ENCODE measurements around the gene ZBTB21. TPM values are rescaled to one million over a fixed set of nuclear protein-coding genes. Genes with fewer than 3 reads are reported as not detected.
"Not testable (repeated sequence)": the region's sequence is repeated elsewhere in the genome, so short reads cannot be mapped to it uniquely, and the experiment has no call there.

ZBTB21 gene
- total RNA-seq, 1 experiment from 2014 or later: 18.1 TPM

DNA sequence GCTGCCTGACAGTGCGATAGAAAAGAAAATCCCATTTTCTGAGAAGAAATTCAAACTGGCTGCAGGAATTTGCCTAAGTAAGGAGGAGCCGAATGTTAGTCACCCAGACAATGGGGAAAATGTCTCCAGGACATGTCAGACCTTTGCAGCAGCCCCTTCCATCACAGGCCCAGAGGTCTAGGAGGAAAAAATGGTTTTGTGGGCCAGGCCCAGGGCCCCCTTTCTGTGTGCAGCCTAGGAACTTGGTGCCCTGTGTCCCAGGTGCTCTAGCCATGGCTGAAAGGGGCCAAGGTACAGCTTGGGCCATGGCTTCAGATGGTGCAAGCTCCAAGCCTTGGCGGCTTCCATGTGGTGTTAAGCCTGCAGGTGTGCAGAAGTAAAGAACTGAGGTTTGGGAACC lies 14.6 kb downstream of the ZBTB21 start:
- no peak overlapping the region for H3K27ac Mint-ChIP-seq
- no peak overlapping the region for H2AFZ ChIP-seq (ENCODE audit: low read length)
- H3K14ac ChIP-seq (ENCODE audit: insufficient read depth, low read length): no peak overlapping the region
- H3K4me2 ChIP-seq (ENCODE audit: insufficient read depth, insufficient read length, low read length): no peak overlapping the region
- no CpG with 5 or more reads among the region's 3 CpGs for WGBS (ENCODE audit: extremely low coverage, insufficient read length, low lambda C conversion rate)
- H3K56ac ChIP-seq (ENCODE audit: insufficient read length, low read depth, low read length): no peak overlapping the region
- H2BK120ac ChIP-seq (ENCODE audit: low read depth, low read length, poor library complexity, severe bottlenecking): no peak overlapping the region
- H3T11ph ChIP-seq (ENCODE audit: low read length): no peak overlapping the region
- no peak overlapping the region for H4K5ac ChIP-seq (ENCODE audit: insufficient read length, low read depth, low read length)
- H3K4me1 Mint-ChIP-seq: no peaks in the 10 kb centered on the region
- no peak overlapping the region for H3K4me3 Mint-ChIP-seq
- H2BK15ac ChIP-seq (ENCODE audit: low read depth, low read length): no peak overlapping the region
- no peak overlapping the region for H2BK20ac ChIP-seq (ENCODE audit: low read depth, low read length, poor library complexity, severe bottlenecking)
- no peak overlapping the region for H4K8ac ChIP-seq (replicated peaks; ENCODE audit: insufficient read length, low read depth, low read length)
- H3K4me1 ChIP-seq (ENCODE audit: insufficient read depth, low read length): no peaks in the 10 kb centered on the region
- peaks cover 20 to 30% of the 10 kb centered on the region in 2 experiments for H3K9me3 Mint-ChIP-seq
- H3K23me2 ChIP-seq (ENCODE audit: insufficient read length, low read depth, low read length, poor library complexity, severe bottlenecking): no peaks in the 10 kb centered on the region
- H3K79me2 ChIP-seq (ENCODE audit: insufficient read depth, low read length): no peaks in the 10 kb centered on the region
- no peak overlapping the region for H2BK5ac ChIP-seq (ENCODE audit: insufficient read length, low read length)
- DNase-seq: no peak
- no peak overlapping the region for H4K91ac ChIP-seq (ENCODE audit: insufficient read length, low read depth, low read length)
- H3K9me3 ChIP-seq (ENCODE audit: control insufficient read depth, low read depth, low read length): peaks cover 11% of the 10 kb centered on the region
- H2BK12ac ChIP-seq (ENCODE audit: insufficient read length, low read depth, low read length): no peak overlapping the region
- H3K27ac ChIP-seq (ENCODE audit: insufficient read length, low read depth, low read length): no peak overlapping the region
- H3K79me1 ChIP-seq (ENCODE audit: insufficient read depth, low read depth, low read length, poor library complexity, severe bottlenecking): peaks cover 5% of the 10 kb centered on the region
- H3K18ac ChIP-seq (ENCODE audit: insufficient read length, low read depth, low read length): no peak overlapping the region
- H2AK5ac ChIP-seq (ENCODE audit: insufficient read length, low read length): no peak overlapping the region
- H3K27me3 Mint-ChIP-seq (ENCODE audit: low read depth): no peaks in the 10 kb centered on the region
- H3K27me3 ChIP-seq (ENCODE audit: insufficient read depth, low read length): no peaks in the 10 kb centered on the region
- peaks cover 74 to 90% (median 83%) of the 10 kb centered on the region in 3 experiments for H3K36me3 Mint-ChIP-seq (ENCODE audit: insufficient read depth in 1 of 3, low read depth in 3 of 3)
- H3K4ac ChIP-seq (ENCODE audit: low read depth, low read length): no peak overlapping the region
- H3K9ac ChIP-seq (ENCODE audit: extremely low read depth, insufficient read length, low read length): no peak overlapping the region
- TF ChIP-seq, protein P1, sequence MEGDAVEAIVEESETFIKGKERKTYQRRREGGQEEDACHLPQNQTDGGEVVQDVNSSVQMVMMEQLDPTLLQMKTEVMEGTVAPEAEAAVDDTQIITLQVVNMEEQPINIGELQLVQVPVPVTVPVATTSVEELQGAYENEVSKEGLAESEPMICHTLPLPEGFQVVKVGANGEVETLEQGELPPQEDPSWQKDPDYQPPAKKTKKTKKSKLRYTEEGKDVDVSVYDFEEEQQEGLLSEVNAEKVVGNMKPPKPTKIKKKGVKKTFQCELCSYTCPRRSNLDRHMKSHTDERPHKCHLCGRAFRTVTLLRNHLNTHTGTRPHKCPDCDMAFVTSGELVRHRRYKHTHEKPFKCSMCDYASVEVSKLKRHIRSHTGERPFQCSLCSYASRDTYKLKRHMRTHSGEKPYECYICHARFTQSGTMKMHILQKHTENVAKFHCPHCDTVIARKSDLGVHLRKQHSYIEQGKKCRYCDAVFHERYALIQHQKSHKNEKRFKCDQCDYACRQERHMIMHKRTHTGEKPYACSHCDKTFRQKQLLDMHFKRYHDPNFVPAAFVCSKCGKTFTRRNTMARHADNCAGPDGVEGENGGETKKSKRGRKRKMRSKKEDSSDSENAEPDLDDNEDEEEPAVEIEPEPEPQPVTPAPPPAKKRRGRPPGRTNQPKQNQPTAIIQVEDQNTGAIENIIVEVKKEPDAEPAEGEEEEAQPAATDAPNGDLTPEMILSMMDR (conservative IDR thresholded peaks at IDR 0.05): no peak
- no peak overlapping the region for H3K23ac ChIP-seq (ENCODE audit: insufficient read length, low read depth, low read length)
- H4K20me1 ChIP-seq (ENCODE audit: control insufficient read depth, insufficient read depth, insufficient read length): no peaks in the 10 kb centered on the region

DNA sequence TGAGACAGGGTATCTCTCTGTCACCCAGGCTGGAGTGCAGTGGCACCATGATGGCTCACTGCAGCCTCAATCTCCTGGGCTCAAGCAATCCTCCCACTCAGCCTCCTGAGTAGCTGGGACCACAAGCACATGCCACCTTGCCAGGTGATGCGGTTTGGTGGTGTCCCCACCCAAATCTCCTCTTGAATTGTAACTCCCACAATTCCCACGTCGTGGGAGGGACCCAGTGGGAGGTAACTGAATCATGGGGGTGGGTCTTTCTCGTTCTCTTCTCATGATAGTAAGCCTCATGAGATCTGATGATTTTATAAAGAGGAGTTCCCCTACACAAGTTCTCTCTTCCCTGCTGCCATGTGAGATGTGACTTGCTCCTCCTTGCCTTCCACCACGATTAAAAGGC lies 15.5 kb downstream of the ZBTB21 start:
- not testable (repeated sequence) for H3K4me3 Mint-ChIP-seq; H4K8ac ChIP-seq (replicated peaks; ENCODE audit: insufficient read length, low read depth, low read length); DNase-seq; H3K18ac ChIP-seq (ENCODE audit: insufficient read length, low read depth, low read length); H3K4ac ChIP-seq (ENCODE audit: low read depth, low read length); H3K27ac ChIP-seq (ENCODE audit: insufficient read length, low read depth, low read length); H3K27ac Mint-ChIP-seq; H3K27me3 Mint-ChIP-seq (ENCODE audit: low read depth); H3K56ac ChIP-seq (ENCODE audit: insufficient read length, low read depth, low read length); H4K5ac ChIP-seq (ENCODE audit: insufficient read length, low read depth, low read length); H2AFZ ChIP-seq (ENCODE audit: low read length); H3K27me3 ChIP-seq (ENCODE audit: insufficient read depth, low read length); H3K4me1 ChIP-seq (ENCODE audit: insufficient read depth, low read length); H2BK5ac ChIP-seq (ENCODE audit: insufficient read length, low read length); H3K14ac ChIP-seq (ENCODE audit: insufficient read depth, low read length); H2BK120ac ChIP-seq (ENCODE audit: low read depth, low read length, poor library complexity, severe bottlenecking); H3K4me1 Mint-ChIP-seq; H2BK15ac ChIP-seq (ENCODE audit: low read depth, low read length); H4K91ac ChIP-seq (ENCODE audit: insufficient read length, low read depth, low read length); H2BK12ac ChIP-seq (ENCODE audit: insufficient read length, low read depth, low read length); H3T11ph ChIP-seq (ENCODE audit: low read length); H4K20me1 ChIP-seq (ENCODE audit: control insufficient read depth, insufficient read depth, insufficient read length); H3K23me2 ChIP-seq (ENCODE audit: insufficient read length, low read depth, low read length, poor library complexity, severe bottlenecking); H3K79me1 ChIP-seq (ENCODE audit: insufficient read depth, low read depth, low read length, poor library complexity, severe bottlenecking); H3K79me2 ChIP-seq (ENCODE audit: insufficient read depth, low read length); H2AK5ac ChIP-seq (ENCODE audit: insufficient read length, low read length); H3K23ac ChIP-seq (ENCODE audit: insufficient read length, low read depth, low read length); H3K4me2 ChIP-seq (ENCODE audit: insufficient read depth, insufficient read length, low read length); H3K9ac ChIP-seq (ENCODE audit: extremely low read depth, insufficient read length, low read length); H2BK20ac ChIP-seq (ENCODE audit: low read depth, low read length, poor library complexity, severe bottlenecking)
- Mint-ChIP-seq H3K36me3 (ENCODE audit: insufficient read depth in 1 of 3, low read depth in 3 of 3) (peaks cover 74 to 85% (median 80%) of the 10 kb centered on the region in 3 experiments), H3K9me3 (peaks cover 20 to 30% of the 10 kb centered on the region in 2 experiments)
- no CpG with 5 or more reads among the region's 5 CpGs for WGBS (ENCODE audit: extremely low coverage, insufficient read length, low lambda C conversion rate)
- peaks cover 11% of the 10 kb centered on the region for H3K9me3 ChIP-seq (ENCODE audit: control insufficient read depth, low read depth, low read length)
